Measurements from ENCODE around the gene HSPH1.
A peak's percentile ranks its signal among the peaks of the same experiment; 100 is the strongest.
"Not testable (repeated sequence)": the region's sequence is repeated elsewhere in the genome, so short reads cannot be mapped to it uniquely, and the experiment has no call there.

The HSPH1 gene

DNA sequence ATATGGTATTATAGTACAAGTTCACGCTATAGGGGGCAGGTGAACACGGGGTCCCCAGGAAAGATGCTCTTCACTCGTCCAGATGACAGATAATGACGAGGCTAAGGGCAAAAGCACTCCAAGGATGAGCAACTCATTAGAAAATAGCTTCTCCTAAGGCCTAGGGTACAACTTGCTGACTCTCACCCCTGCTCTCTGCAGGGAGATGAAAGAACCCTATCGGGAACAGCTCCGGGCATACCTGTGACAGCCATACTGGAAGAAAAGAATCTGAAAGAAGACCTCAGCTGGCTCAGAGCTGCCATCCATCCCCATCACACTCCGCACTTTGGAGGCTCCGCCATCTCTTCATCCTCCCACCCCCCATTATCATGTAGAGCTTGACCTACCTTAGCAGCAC lies 17.5 kb upstream of the HSPH1 start:
- no peak overlapping the region for H3K4me2 ChIP-seq (ENCODE audit: low read length)
- H3K4me1 ChIP-seq (ENCODE audit: low read length), result no peaks in the 10 kb centered on the region
- H2AFZ ChIP-seq (ENCODE audit: low read depth, low read length), result no peak overlapping the region; the same call in 1 of the 2 replicates
- H3K4me3 ChIP-seq (ENCODE audit: low read length), result no peak overlapping the region
- H3K9me3 ChIP-seq (ENCODE audit: insufficient read depth, low read length), result no peaks in the 10 kb centered on the region
- H3K79me2 ChIP-seq (ENCODE audit: low read length), result no peaks in the 10 kb centered on the region
- H3K36me3 ChIP-seq (replicated peaks; ENCODE audit: low read depth, low read length), result no peaks in the 10 kb centered on the region
- H3K27me3 ChIP-seq (ENCODE audit: low read depth, low read length), result no peaks in the 10 kb centered on the region
- no peak overlapping the region for H3K27ac ChIP-seq (ENCODE audit: low read length)
- no peaks in the 10 kb centered on the region for H4K20me1 ChIP-seq (ENCODE audit: insufficient read depth, low read length)
- no peak overlapping the region for H3K9ac ChIP-seq (ENCODE audit: low read length)
- TF ChIP-seq CTCF (IDR thresholded peaks at IDR 0.05; ENCODE audit: low read depth, low read length) (no peak), EZH2phosphoT487 (IDR thresholded peaks at IDR 0.05; ENCODE audit: low read depth) (no peak)

DNA sequence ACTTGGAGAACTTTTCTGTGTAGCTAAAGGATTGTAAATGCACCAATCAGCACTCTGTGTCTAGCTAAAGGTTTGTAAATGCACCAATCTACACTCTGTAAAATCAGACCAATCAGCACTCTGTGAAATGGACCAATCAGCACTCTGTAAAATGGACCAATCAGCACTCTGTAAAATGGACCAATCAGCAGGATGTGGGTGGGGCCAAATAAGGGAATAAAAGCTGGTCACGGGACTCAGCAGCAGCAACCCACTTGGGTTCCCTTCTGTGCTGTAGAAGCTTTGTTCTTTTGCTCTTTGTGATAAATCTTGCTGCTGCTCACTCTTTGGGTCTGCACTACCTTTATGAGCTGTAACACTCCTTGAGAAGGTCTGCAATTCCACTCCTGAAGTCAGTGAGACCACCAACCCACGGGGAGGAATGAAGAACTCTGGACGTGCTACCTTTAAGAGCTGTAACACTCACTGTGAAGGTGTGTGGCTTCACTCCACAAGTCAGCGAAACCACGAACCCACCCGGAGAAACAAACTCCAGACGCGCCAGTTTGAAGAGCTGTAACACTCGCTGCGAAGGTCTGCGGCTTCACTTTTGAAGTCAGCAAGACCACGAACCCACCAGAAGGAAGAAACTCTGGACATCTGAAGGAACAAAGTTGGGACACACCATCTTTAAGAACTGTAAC lies 16.2 kb upstream of the HSPH1 start:
- H3K27me3 ChIP-seq (ENCODE audit: low read depth, low read length); H3K9me3 ChIP-seq (ENCODE audit: insufficient read depth, low read length); H2AFZ ChIP-seq (ENCODE audit: low read depth, low read length); H3K36me3 ChIP-seq (replicated peaks; ENCODE audit: low read depth, low read length); H3K4me3 ChIP-seq (ENCODE audit: low read length); H3K4me2 ChIP-seq (ENCODE audit: low read length); H3K4me1 ChIP-seq (ENCODE audit: low read length); H3K27ac ChIP-seq (ENCODE audit: low read length); H3K9ac ChIP-seq (ENCODE audit: low read length); H3K79me2 ChIP-seq (ENCODE audit: low read length); H4K20me1 ChIP-seq (ENCODE audit: insufficient read depth, low read length): not testable (repeated sequence)

DNA sequence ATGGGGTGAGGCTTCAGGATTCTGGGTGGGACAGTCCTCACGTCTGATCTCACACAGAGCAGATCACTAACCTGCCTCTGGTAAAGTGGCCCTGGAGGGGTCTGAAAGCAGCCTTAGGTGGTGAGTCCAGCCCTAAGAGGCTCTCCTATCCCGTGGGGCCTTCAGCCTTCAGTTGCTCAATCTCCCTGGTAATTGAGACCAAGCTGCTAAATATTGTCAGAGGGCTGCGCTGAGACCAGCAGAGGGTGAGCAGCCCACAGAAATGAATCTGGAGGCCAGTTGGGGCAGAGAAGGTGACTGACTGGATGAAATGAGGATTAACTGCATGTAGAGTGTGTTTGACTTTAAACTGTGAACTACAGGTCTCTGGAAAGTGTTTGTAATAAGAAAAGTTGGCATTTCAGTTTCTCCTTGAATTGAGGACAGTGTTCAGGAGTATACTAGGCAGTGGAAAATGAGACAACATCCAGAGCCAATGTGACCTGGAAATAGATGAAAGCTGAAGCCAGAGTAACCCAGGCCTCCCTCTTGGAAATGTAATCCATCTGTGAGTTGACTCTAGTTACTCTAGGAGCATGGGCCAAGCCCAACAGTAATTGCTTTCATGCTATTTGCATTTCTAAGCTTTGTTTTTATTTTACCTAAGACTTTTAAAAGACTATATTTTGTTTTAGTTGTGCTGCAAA lies 14.3 kb upstream of the HSPH1 start:
- Histone ChIP-seq H3K9ac (ENCODE audit: low read length) (no peak overlapping the region), H4K20me1 (ENCODE audit: insufficient read depth, low read length) (no peaks in the 10 kb centered on the region), H3K4me2 (ENCODE audit: low read length) (no peak overlapping the region), H3K79me2 (ENCODE audit: low read length) (no peaks in the 10 kb centered on the region), H3K4me3 (ENCODE audit: low read length) (no peak overlapping the region), H3K36me3 (replicated peaks; ENCODE audit: low read depth, low read length) (no peaks in the 10 kb centered on the region), H2AFZ (ENCODE audit: low read depth, low read length) (no peak overlapping the region), H3K9me3 (ENCODE audit: insufficient read depth, low read length) (no peaks in the 10 kb centered on the region), H3K4me1 (ENCODE audit: low read length) (no peaks in the 10 kb centered on the region), H3K27me3 (ENCODE audit: low read depth, low read length) (peaks cover 20% of the 10 kb centered on the region; the same call in 1 of the 2 replicates), H3K27ac (ENCODE audit: low read length) (no peak overlapping the region)
- TF ChIP-seq CTCF (IDR thresholded peaks at IDR 0.05; ENCODE audit: low read depth, low read length) (no peak), EZH2phosphoT487 (IDR thresholded peaks at IDR 0.05; ENCODE audit: low read depth) (no peak)

- Histone ChIP-seq H3K4me2 (ENCODE audit: low read length) (no peak overlapping the region), H3K9me3 (ENCODE audit: insufficient read depth, low read length) (no peaks in the 10 kb centered on the region), H4K20me1 (ENCODE audit: insufficient read depth, low read length) (no peaks in the 10 kb centered on the region), H3K36me3 (replicated peaks; ENCODE audit: low read depth, low read length) (no peaks in the 10 kb centered on the region), H3K9ac (ENCODE audit: low read length) (no peak overlapping the region), H2AFZ (ENCODE audit: low read depth, low read length) (no peak overlapping the region), H3K79me2 (ENCODE audit: low read length) (no peaks in the 10 kb centered on the region), H3K4me1 (ENCODE audit: low read length) (no peaks in the 10 kb centered on the region), H3K27ac (ENCODE audit: low read length) (no peak overlapping the region), H3K4me3 (ENCODE audit: low read length) (no peak overlapping the region), H3K27me3 (ENCODE audit: low read depth, low read length) (peaks cover 20% of the 10 kb centered on the region; the same call in 1 of the 2 replicates)
- peak; percentile 30 for TF ChIP-seq CTCF (IDR thresholded peaks at IDR 0.05; ENCODE audit: low read depth, low read length)
- TF ChIP-seq EZH2phosphoT487 (IDR thresholded peaks at IDR 0.05; ENCODE audit: low read depth), result no peak
Measured at GRCh38 chr13:31174018-31174417, 12.3 kb upstream of the HSPH1 start.

All from OCI-LY3 (cell line).